ENCODE results near the gene PARL. TPM values are rescaled to one million over a fixed set of nuclear protein-coding genes. Genes with fewer than 3 reads are reported as not detected.

PARL gene
- total and polyA plus RNA-seq, 2 of the 8 experiments (the other 6 are each of a cell fraction or from before 2014, with no cell fraction given) = 62.7 to 85.0 TPM

DNA sequence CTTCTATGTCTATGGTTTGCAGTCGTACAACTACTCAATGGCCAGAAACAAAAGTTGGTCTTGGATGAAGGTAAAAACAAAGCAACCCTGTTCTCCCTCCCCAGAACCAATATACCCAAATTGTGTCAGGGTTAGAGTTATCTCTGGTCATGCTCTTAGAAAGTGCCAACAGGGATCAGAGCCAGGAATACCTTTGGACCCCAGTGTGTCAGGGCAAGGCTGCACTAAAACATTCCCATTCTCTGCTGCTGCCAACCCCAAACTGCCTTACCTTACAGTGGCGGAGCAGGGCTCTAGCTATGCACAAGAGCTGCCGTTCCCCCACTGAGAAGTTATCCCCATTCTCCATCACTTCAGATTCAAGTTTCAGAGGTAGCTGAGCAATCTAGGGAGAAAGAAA, 42.4 kb upstream of the PARL start (continued):
- TF ChIP-seq, protein P1, sequence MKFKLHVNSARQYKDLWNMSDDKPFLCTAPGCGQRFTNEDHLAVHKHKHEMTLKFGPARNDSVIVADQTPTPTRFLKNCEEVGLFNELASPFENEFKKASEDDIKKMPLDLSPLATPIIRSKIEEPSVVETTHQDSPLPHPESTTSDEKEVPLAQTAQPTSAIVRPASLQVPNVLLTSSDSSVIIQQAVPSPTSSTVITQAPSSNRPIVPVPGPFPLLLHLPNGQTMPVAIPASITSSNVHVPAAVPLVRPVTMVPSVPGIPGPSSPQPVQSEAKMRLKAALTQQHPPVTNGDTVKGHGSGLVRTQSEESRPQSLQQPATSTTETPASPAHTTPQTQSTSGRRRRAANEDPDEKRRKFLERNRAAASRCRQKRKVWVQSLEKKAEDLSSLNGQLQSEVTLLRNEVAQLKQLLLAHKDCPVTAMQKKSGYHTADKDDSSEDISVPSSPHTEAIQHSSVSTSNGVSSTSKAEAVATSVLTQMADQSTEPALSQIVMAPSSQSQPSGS (IDR thresholded peaks at IDR 0.05; ENCODE audit: low read length) = no peak

Data from H1 (cell line).